ENCODE results near the gene OXT.
"Not testable (repeated sequence)": the region's sequence is repeated elsewhere in the genome, so short reads cannot be mapped to it uniquely, and the experiment has no call there.

DNA sequence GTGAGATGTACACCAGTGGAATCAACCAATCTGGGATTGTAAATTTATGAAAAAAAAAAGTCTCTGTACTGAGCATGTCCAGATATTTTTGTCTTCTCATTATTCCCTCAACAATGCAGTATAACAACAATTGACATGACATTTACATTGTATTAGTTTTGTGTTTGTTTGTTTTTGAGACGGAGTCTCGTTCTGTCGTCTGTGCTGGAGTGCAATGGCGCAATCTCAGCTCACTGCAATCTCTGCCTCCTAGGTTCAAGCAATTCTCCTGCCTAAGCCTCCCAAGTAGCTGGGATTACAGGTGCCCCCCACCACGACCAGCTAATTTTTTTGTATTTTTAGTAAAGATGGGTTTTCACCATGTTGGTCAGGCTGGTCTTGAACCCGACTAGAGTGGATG lies 3.9 kb downstream of the OXT start:
- not testable (repeated sequence) for TF ChIP-seq CTCF (IDR thresholded peaks at IDR 0.05; ENCODE audit: low read depth, low read length, missing input control); GABPA (IDR thresholded peaks at IDR 0.05 in 1 of 2, conservative IDR thresholded peaks at IDR 0.05 in 1 of 2); EGR1 (IDR thresholded peaks at IDR 0.05; ENCODE audit: low read depth in 2 of 2); RXRA (IDR thresholded peaks at IDR 0.05); JUND (IDR thresholded peaks at IDR 0.05)
- TF ChIP-seq, protein P1, sequence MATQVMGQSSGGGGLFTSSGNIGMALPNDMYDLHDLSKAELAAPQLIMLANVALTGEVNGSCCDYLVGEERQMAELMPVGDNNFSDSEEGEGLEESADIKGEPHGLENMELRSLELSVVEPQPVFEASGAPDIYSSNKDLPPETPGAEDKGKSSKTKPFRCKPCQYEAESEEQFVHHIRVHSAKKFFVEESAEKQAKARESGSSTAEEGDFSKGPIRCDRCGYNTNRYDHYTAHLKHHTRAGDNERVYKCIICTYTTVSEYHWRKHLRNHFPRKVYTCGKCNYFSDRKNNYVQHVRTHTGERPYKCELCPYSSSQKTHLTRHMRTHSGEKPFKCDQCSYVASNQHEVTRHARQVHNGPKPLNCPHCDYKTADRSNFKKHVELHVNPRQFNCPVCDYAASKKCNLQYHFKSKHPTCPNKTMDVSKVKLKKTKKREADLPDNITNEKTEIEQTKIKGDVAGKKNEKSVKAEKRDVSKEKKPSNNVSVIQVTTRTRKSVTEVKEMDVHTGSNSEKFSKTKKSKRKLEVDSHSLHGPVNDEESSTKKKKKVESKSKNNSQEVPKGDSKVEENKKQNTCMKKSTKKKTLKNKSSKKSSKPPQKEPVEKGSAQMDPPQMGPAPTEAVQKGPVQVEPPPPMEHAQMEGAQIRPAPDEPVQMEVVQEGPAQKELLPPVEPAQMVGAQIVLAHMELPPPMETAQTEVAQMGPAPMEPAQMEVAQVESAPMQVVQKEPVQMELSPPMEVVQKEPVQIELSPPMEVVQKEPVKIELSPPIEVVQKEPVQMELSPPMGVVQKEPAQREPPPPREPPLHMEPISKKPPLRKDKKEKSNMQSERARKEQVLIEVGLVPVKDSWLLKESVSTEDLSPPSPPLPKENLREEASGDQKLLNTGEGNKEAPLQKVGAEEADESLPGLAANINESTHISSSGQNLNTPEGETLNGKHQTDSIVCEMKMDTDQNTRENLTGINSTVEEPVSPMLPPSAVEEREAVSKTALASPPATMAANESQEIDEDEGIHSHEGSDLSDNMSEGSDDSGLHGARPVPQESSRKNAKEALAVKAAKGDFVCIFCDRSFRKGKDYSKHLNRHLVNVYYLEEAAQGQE (IDR thresholded peaks at IDR 0.05): not testable (repeated sequence)

All from liver (tissue), 3 donors.